ENCODE data around the gene PAEP. TPM values are rescaled to one million over a fixed set of nuclear protein-coding genes. Genes with fewer than 3 reads are reported as not detected.
"Not testable (repeated sequence)": the region's sequence is repeated elsewhere in the genome, so short reads cannot be mapped to it uniquely, and the experiment has no call there.

Gene PAEP
- total RNA-seq: not detected in 2 replicates

- H3K27me3 Mint-ChIP-seq (ENCODE audit: low read depth): no peaks in the 10 kb centered on the region
- DNase-seq (ENCODE audit: low spot score): no peak
- intact Hi-C loops (cut with micrococcal nuclease): no loop called here
- no peak within 1 kb of the TSS for H3K4me3 Mint-ChIP-seq (ENCODE audit: low read depth)
- no peaks in the 10 kb centered on the region for H3K9me3 Mint-ChIP-seq
- no peaks in the 10 kb centered on the region for H3K4me1 Mint-ChIP-seq (ENCODE audit: low read depth)
- no peak within 1 kb of the TSS for H3K27ac Mint-ChIP-seq
- no peaks in the 10 kb centered on the region for H3K36me3 Mint-ChIP-seq (ENCODE audit: low read depth)
Observed at GRCh38 chr9:135561391-135562234, at the start of gene PAEP. TSS of gene PAEP (plus strand) at chr9:135561756.

GRCh38 chr9:135512241-135512603, 49.3 kb upstream of the PAEP start:
- peaks cover 16% of the 10 kb centered on the region for H3K4me1 Mint-ChIP-seq (ENCODE audit: low read depth)
- DNase-seq (ENCODE audit: low spot score): no peak
- H3K4me3 Mint-ChIP-seq (ENCODE audit: low read depth): no peak overlapping the region

GRCh38 chr9:135512904-135513303, 48.7 kb upstream of the PAEP start:
- Mint-ChIP-seq H3K9me3 (peaks cover 11% of the 10 kb centered on the region), H3K4me1 (ENCODE audit: low read depth) (peaks cover 16% of the 10 kb centered on the region), H3K27me3 (ENCODE audit: low read depth) (peaks cover 2% of the 10 kb centered on the region), H3K4me3 (ENCODE audit: low read depth) (no peak overlapping the region), H3K36me3 (ENCODE audit: low read depth) (no peaks in the 10 kb centered on the region), H3K27ac (no peak overlapping the region)
- intact Hi-C loops (cut with micrococcal nuclease): no loop called here
- DNase-seq (ENCODE audit: low spot score): no peak

More at GRCh38 chr9:135512241-135512603, 49.3 kb upstream of the PAEP start:
- H3K36me3 Mint-ChIP-seq (ENCODE audit: low read depth): no peaks in the 10 kb centered on the region
- peaks cover 11% of the 10 kb centered on the region for H3K9me3 Mint-ChIP-seq
- H3K27me3 Mint-ChIP-seq (ENCODE audit: low read depth): no peaks in the 10 kb centered on the region
- no peak overlapping the region for H3K27ac Mint-ChIP-seq
- intact Hi-C loops (cut with micrococcal nuclease): no loop called here

GRCh38 chr9:135513351-135513846, 48.2 kb upstream of the PAEP start:
- Mint-ChIP-seq H3K36me3 (ENCODE audit: low read depth) (no peaks in the 10 kb centered on the region), H3K27me3 (ENCODE audit: low read depth) (peaks cover 5% of the 10 kb centered on the region), H3K27ac (no peak overlapping the region), H3K4me1 (ENCODE audit: low read depth) (peaks cover 16% of the 10 kb centered on the region), H3K9me3 (peaks cover 11% of the 10 kb centered on the region), H3K4me3 (ENCODE audit: low read depth) (no peak overlapping the region)
- intact Hi-C loops (cut with micrococcal nuclease): no loop called here
- no peak for DNase-seq (ENCODE audit: low spot score)

- H3K36me3 Mint-ChIP-seq (ENCODE audit: low read depth); intact Hi-C loops (cut with micrococcal nuclease): not testable (repeated sequence)
Observed at GRCh38 chr9:135513906-135514305, 47.6 kb upstream of the PAEP start.

GRCh38 chr9:135514342-135515082, 47.0 kb upstream of the PAEP start:
- intact Hi-C loops (cut with micrococcal nuclease): no loop called here
- H3K27ac Mint-ChIP-seq: no peak overlapping the region
- peaks cover 2% of the 10 kb centered on the region for H3K9me3 Mint-ChIP-seq
- peaks cover 16% of the 10 kb centered on the region for H3K4me1 Mint-ChIP-seq (ENCODE audit: low read depth)
- no peaks in the 10 kb centered on the region for H3K36me3 Mint-ChIP-seq (ENCODE audit: low read depth)
- no peak for DNase-seq (ENCODE audit: low spot score)
- no peak overlapping the region for H3K4me3 Mint-ChIP-seq (ENCODE audit: low read depth)
- H3K27me3 Mint-ChIP-seq (ENCODE audit: low read depth): peaks cover 10% of the 10 kb centered on the region

More at GRCh38 chr9:135513906-135514305, 47.6 kb upstream of the PAEP start:
- not testable (repeated sequence) for DNase-seq (ENCODE audit: low spot score); H3K4me3 Mint-ChIP-seq (ENCODE audit: low read depth); H3K9me3 Mint-ChIP-seq; H3K27ac Mint-ChIP-seq; H3K27me3 Mint-ChIP-seq (ENCODE audit: low read depth)
- H3K4me1 Mint-ChIP-seq (ENCODE audit: low read depth): peaks cover 16% of the 10 kb centered on the region

GRCh38 chr9:135515083-135515951, 46.2 kb upstream of the PAEP start:
- H3K27me3 Mint-ChIP-seq (ENCODE audit: low read depth): peaks cover 13% of the 10 kb centered on the region

GRCh38 chr9:135516132-135516860, 45.3 kb upstream of the PAEP start:
- intact Hi-C loops (cut with micrococcal nuclease): no loop called here
- no peak for DNase-seq (ENCODE audit: low spot score)
- Mint-ChIP-seq H3K9me3 (no peaks in the 10 kb centered on the region), H3K4me3 (ENCODE audit: low read depth) (no peak overlapping the region), H3K4me1 (ENCODE audit: low read depth) (peaks cover 11% of the 10 kb centered on the region), H3K27ac (no peak overlapping the region), H3K27me3 (ENCODE audit: low read depth) (peaks cover 13% of the 10 kb centered on the region), H3K36me3 (ENCODE audit: low read depth) (no peaks in the 10 kb centered on the region)

More at GRCh38 chr9:135515083-135515951, 46.2 kb upstream of the PAEP start:
- intact Hi-C loops (cut with micrococcal nuclease): no loop called here
- no peak overlapping the region for H3K27ac Mint-ChIP-seq
- no peaks in the 10 kb centered on the region for H3K36me3 Mint-ChIP-seq (ENCODE audit: low read depth)
- H3K4me1 Mint-ChIP-seq (ENCODE audit: low read depth): peaks cover 16% of the 10 kb centered on the region
- no peak for DNase-seq (ENCODE audit: low spot score)
- no peaks in the 10 kb centered on the region for H3K9me3 Mint-ChIP-seq
- H3K4me3 Mint-ChIP-seq (ENCODE audit: low read depth): no peak overlapping the region

GRCh38 chr9:135517407-135517822, 44.1 kb upstream of the PAEP start:
- intact Hi-C loops (cut with micrococcal nuclease): no loop called here
- DNase-seq (ENCODE audit: low spot score): no peak
- Mint-ChIP-seq H3K9me3 (no peaks in the 10 kb centered on the region), H3K36me3 (ENCODE audit: low read depth) (no peaks in the 10 kb centered on the region), H3K4me3 (ENCODE audit: low read depth) (no peak overlapping the region), H3K27me3 (ENCODE audit: low read depth) (peaks cover 13% of the 10 kb centered on the region), H3K4me1 (ENCODE audit: low read depth) (peaks cover 3% of the 10 kb centered on the region), H3K27ac (no peak overlapping the region)

- H3K4me3 Mint-ChIP-seq (ENCODE audit: low read depth): no peak overlapping the region
- H3K27ac Mint-ChIP-seq: no peak overlapping the region
- intact Hi-C loops (cut with micrococcal nuclease): no loop called here
- H3K4me1 Mint-ChIP-seq (ENCODE audit: low read depth): peaks cover 3% of the 10 kb centered on the region
- DNase-seq (ENCODE audit: low spot score): no peak
- peaks cover 13% of the 10 kb centered on the region for H3K27me3 Mint-ChIP-seq (ENCODE audit: low read depth)
- H3K9me3 Mint-ChIP-seq: no peaks in the 10 kb centered on the region
- no peaks in the 10 kb centered on the region for H3K36me3 Mint-ChIP-seq (ENCODE audit: low read depth)
Observed at GRCh38 chr9:135519179-135519971, 42.2 kb upstream of the PAEP start.

GRCh38 chr9:135520916-135521607, 40.5 kb upstream of the PAEP start, which contains the start of gene LCN1:
TSS of gene LCN1 (plus strand) at chr9:135521440. CDS start at chr9:135521498, 58 bp downstream.
- H3K36me3 Mint-ChIP-seq (ENCODE audit: low read depth): no peaks in the 10 kb centered on the region

More at GRCh38 chr9:135520916-135521607, 40.5 kb upstream of the PAEP start, which contains the start of gene LCN1:
- Mint-ChIP-seq H3K4me1 (ENCODE audit: low read depth) (peaks cover 3% of the 10 kb centered on the region), H3K27me3 (ENCODE audit: low read depth) (peaks cover 13% of the 10 kb centered on the region), H3K9me3 (no peaks in the 10 kb centered on the region), H3K4me3 (ENCODE audit: low read depth) (no peak within 1 kb of the TSS), H3K27ac (no peak within 1 kb of the TSS)
- intact Hi-C loops (cut with micrococcal nuclease): no loop called here
- no peak for DNase-seq (ENCODE audit: low spot score)

Measured in activated T-helper 2 cell treated with anti-CD3 and anti-CD28 coated beads, Interferon-gamma antibody, Interleukin-2, Interleukin-4, amounts not matched to agents 10 μg/mL and 5 μg/mL and 100 μg/mL, durations not matched to agents 14 hours and 24 hours and 36 hours (primary cell).